ENCODE results near the gene IGFL3.

The IGFL3 gene

GRCh38 chr19:46076031-46076880, 48.2 kb downstream of the IGFL3 start:
- no peak for DNase-seq

- DNase-seq, result no peak
These were observed 51.1 kb downstream of the IGFL3 start for GRCh38 chr19:46073268-46073922.

All from fibroblast of skin of right biceps (primary cell).